Measurements from ENCODE around the gene TMEM30A.

GRCh38 chr6:75235271-75235670 lies 49.3 kb downstream of the TMEM30A start:
- TF ChIP-seq CTCF (IDR thresholded peaks at IDR 0.05) (no peak), POLR2AphosphoS5 (IDR thresholded peaks at IDR 0.05; ENCODE audit: low read depth, low read length) (no peak), SIN3A (IDR thresholded peaks at IDR 0.05; ENCODE audit: borderline replicate concordance, insufficient read depth, low read depth, low read length) (no peak), REST (IDR thresholded peaks at IDR 0.05; ENCODE audit: insufficient read depth in 1 of 2, low read depth in 2 of 2, low read length in 1 of 2) (no peak), TCF7L2 (IDR thresholded peaks at IDR 0.05; ENCODE audit: low read depth, low read length) (no peak)
